GM23338 (cell line): ENCODE data around the gene KIAA1671.

Source experiments
- EZH2phosphoT487 ChIP-seq: fragments of 200-600 bp; sonication (generic); IDR thresholded peaks from one replicate; pipeline ENCODE4 v1.8.1; 2018; ENCODE audit warnings: antibody characterized with exemption; ENCODE audit not compliant: unreplicated experiment
- TF ChIP-seq, protein P1 (sequence below), 2 experiments: fragments of 200-600 bp in 1 of 2; sonication (generic) in 1 of 2; conservative IDR thresholded peaks; 2 replicates each; pipeline versions ENCODE4 v1.5.1 to v1.6.1; 2016 to 2017; ENCODE audit warnings: antibody characterized with exemption in 2 of 2, low read depth in 2 of 2, mild to moderate bottlenecking in 2 of 2, moderate library complexity in 1 of 2

DNA sequence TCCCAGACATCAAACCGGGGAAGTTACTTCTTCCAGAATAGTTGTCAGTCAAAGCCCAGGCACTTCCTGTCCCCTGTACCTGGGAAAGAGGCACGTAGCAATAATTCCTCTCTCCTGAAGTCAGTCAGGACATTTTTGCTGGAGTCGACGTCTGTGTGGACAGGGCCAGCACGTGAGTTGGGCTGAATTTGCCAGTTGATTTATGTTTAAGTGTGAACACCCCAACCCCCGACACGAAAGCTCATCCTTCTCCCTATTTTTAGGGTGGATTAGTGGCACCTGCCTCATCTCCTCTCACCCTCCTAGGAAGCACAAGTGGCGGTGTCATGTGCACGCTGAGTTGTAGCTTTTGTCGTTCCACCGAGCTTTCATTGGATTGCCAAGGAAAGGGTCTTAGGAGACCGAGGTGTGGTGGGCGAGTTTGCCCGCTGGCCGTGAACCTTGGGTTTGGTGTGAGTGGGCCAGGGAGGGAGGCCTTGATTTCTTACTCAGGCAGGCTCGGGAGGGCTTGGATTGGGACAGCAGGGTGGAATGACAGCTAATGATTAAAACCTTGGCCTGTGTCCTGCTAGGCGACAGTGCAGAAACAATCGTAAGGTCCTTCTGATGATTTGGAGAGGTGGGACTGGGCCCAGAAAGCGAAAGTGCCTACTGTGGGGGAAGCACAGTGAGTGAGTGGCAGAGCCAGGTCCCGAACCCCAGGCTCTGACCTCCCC, 160.2 kb downstream of the KIAA1671 start:
- TF ChIP-seq, protein P1, sequence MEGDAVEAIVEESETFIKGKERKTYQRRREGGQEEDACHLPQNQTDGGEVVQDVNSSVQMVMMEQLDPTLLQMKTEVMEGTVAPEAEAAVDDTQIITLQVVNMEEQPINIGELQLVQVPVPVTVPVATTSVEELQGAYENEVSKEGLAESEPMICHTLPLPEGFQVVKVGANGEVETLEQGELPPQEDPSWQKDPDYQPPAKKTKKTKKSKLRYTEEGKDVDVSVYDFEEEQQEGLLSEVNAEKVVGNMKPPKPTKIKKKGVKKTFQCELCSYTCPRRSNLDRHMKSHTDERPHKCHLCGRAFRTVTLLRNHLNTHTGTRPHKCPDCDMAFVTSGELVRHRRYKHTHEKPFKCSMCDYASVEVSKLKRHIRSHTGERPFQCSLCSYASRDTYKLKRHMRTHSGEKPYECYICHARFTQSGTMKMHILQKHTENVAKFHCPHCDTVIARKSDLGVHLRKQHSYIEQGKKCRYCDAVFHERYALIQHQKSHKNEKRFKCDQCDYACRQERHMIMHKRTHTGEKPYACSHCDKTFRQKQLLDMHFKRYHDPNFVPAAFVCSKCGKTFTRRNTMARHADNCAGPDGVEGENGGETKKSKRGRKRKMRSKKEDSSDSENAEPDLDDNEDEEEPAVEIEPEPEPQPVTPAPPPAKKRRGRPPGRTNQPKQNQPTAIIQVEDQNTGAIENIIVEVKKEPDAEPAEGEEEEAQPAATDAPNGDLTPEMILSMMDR (conservative IDR thresholded peaks at IDR 0.05; ENCODE audit: low read depth in 2 of 2), result no peak
- no peak for TF ChIP-seq EZH2phosphoT487
